Measurements from ENCODE around the gene MRPL38.

Gene MRPL38

DNA sequence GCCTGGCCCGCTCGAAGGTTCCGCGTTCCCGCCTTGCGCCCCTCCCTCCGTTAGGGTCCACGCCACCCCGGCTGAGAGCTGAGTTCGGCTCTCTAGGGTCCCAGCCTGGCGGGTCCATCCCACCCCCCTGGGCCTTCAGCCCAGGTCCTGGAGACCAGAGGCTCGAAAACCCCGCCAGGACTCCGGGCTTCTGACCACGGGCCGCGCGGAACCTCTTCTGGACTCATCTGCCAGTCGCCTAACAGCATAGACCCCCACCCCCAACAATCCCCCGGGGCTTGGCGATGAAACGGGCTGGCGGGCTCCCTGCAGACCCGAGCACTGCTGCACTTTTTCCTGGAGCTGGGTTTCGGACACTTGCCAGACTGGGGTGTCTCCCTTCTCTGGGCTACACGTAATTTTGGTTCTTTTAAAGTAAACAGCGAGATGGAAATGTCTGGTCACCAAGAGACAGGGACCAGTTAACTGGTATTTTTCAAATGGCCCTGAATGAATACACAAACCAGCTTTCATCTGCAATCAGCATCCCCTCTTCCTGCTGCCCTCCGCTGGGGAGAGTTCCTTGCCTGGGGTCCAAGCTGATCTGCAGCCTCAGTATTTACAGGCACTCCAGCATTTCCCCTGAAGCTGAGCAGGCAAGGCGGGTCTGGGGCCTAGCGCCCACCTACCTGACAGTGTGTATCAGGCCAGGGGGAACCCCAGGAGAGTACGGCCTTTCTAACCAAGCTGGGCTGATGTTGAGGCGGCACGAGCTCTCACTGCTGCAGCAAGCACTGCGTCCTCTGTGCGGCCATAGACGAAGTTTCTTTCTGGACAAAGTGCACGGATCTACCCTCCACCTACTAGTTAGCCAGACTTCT, 7.3 kb downstream of the MRPL38 start:
- TF ChIP-seq GATA1 (IDR thresholded peaks at IDR 0.05; ENCODE audit: low read depth, low read length) (no peak), POLR2A (IDR thresholded peaks at IDR 0.05; ENCODE audit: low read length) (no peak)
- no peak for DNase-seq

DNA sequence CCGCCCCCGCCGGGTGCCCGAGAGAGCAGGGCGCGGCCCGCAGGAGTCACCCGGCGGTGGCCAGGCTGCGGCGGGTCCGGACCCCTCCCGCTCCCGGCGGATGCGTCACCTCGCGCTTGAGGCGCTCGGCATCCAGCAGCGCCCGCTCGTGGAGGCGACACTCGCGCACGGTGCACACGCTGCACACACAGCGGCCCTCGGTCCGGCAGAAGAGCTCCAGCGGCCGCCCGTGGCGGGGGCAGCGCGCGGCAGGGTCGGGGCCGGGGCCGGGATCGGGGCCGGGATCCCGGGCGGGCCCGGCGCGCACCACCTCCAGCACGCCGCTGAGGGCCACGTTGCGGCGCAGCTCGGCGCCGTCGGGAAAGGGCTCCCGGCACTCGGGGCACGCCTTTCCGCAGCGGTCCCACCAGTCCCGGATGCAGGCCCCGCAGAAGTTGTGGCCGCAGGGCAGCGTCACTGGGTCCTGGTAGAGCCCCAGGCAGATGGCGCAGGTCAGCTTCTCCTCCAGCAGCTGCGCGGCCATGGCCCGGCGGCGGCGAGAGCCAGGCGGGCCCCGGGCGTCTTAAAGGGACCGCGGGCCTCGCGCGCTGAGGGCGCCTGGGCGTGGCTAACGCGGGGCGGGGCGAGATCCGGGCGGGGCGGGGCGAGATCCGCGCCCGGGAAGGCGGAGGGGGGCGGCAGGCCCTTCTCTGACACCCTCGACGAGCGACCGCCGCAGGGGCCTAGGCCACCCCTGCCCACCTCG, 8.1 kb downstream of the MRPL38 start, which contains the start of gene TRIM65:
Gene TRIM65, minus strand, starts transcription at position 537 of the 745 bp plus-strand sequence. Its CDS starts 14 bp downstream, at position 523.
- TF ChIP-seq GATA1 (IDR thresholded peaks at IDR 0.05; ENCODE audit: low read depth, low read length) = no peak
- peak; percentile 70 for TF ChIP-seq POLR2A (IDR thresholded peaks at IDR 0.05; ENCODE audit: low read length)
- DNase-seq = peak; percentile 86 to 90

DNA sequence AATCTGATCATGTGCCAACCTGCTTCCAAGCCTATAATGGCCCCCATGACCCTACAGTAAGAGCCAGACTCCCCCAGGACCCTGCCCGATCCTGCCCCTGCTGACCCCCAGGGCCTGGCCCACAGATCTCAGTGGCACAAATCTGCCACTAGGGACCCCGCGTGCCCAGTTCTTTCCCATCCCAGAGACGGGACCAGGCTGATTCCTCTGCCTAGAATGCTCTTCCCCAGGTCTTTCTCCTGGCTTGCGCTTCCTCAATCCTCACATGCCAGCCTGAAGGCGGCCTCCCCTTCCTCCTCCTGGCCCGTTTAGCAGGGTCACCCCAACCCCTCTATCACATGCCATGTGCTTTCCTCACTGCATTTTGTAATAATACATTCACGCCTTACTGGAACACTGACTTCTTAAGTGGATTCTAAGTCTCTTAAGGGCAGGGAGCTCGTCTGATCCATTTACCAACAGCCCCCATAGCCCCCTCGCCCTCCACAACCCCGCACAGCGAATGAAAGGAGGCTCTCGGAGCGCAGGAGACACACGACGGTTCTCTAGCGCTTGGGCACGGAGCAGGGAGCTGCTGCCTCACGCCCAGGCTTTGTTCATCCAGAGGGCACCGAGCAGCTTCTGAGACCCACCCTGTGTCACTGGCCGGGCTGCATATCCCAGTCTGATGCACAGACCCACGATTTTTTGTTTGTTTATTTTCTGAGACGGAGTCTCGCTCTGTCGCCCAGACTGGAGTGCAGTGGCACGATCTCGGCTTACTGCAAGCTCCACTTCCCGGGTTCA, 9.1 kb downstream of the MRPL38 start:
- TF ChIP-seq POLR2A (IDR thresholded peaks at IDR 0.05; ENCODE audit: low read length) (no peak), GATA1 (IDR thresholded peaks at IDR 0.05; ENCODE audit: low read depth, low read length) (no peak)
- DNase-seq = peak; percentile 24 to 29

DNA sequence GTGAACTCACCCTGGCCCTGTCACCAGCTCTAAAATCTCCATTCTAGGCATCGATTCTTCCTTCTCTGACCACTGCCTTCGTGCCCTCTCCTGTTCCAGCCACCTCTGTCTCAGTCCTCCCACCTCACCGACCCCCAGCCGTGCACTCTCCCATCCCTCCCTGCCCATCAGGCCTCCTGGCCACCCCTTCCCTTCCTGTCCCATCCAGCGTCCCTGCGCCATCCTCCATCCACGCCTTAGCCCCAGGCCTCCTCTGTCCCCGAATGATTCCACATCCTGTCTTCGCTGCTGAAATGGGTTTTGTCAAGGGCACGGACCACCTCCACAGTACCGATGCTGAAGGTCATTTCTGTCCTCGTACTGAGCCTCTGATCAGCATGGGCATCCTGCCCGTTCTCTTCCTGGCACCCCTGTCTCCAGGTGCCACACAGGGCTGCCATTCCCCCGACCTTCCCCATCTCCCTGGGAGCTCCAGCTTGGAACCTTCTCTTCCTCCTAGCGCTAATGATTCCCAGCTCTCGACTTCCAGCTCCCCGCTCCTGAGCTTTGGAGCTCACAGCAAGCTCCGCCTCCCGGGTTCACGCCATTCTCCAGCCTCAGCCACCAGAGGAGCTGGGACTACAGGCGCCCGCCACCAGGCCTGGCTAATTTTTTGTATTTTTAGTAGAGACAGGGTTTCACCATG, 10.5 kb downstream of the MRPL38 start:
- no peak for DNase-seq
- TF ChIP-seq POLR2A (IDR thresholded peaks at IDR 0.05; ENCODE audit: low read length) (no peak), GATA1 (IDR thresholded peaks at IDR 0.05; ENCODE audit: low read depth, low read length) (no peak)

GRCh38 chr17:75893305-75894048, 11.2 kb downstream of the MRPL38 start:
- TF ChIP-seq POLR2A (IDR thresholded peaks at IDR 0.05; ENCODE audit: low read length) (no peak), GATA1 (IDR thresholded peaks at IDR 0.05; ENCODE audit: low read depth, low read length) (no peak)
- no peak for DNase-seq

DNA sequence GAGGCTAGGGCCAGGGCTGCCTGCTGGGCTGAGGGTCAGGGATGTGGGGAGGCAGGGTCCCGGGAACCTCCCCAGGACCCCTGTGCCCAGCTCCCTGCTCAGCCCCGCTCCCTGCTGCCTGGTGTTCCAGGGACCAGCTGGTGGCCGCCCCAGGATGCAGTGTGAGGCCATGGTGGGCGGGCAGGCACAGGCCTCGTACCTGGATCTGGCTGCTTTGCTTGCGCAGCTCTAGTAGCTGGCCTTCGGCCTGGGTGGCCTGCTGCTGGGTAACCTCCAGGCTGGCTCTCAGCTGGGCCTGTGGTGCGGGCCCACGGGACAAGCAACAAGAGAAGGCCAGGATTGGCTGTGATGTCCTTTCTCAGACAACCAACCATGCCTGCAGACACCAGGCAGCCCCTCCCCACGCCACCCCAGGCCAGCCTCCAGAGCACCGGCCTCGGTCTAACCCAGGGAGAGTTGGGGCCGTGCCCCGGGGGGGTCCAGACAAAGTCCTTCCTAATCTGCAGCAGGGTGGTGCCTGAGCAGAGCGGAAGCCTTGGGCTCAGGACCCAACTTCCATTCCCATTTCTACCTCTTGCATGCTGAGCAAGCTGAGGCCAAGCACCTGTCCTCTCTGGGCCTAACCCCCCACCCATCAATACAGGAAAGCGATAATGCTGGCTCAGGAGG, 12.0 kb downstream of the MRPL38 start:
- TF ChIP-seq GATA1 (IDR thresholded peaks at IDR 0.05; ENCODE audit: low read depth, low read length) (no peak), POLR2A (IDR thresholded peaks at IDR 0.05; ENCODE audit: low read length) (no peak)
- DNase-seq = no peak

- no peak for DNase-seq
- TF ChIP-seq GATA1 (IDR thresholded peaks at IDR 0.05; ENCODE audit: low read depth, low read length) (no peak), POLR2A (IDR thresholded peaks at IDR 0.05; ENCODE audit: low read length) (no peak)
These were observed 12.8 kb downstream of the MRPL38 start for GRCh38 chr17:75891605-75892555.

DNA sequence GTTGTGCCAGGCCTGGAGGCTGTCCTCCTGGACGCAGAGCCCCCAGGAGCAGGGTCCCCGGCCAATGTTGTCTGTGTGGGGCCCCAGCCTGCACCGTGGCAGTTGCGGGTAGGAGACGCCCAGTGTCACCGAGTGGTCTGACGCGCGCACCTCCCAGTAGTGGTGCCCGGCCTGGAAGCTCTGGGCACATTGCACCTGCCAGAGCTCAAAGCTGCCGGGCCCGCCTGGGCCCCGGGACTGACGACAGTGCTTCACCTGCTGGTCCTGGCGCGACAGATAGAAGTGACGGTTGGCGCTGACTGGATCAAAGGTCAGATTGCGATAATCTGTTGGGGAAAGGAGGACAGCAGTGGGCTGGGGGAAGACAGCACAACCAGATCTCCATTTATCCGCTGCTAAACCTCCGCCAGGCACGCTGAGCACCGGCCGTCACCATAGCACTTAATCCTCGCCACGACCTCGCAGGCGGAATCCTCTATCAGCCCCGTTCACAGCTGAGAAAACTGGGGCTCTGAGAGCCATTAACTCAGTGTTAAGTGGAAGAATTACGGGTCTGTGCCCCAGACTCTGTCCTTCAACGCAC, 13.6 kb downstream of the MRPL38 start:
- TF ChIP-seq GATA1 (IDR thresholded peaks at IDR 0.05; ENCODE audit: low read depth, low read length) = no peak
- no peak for TF ChIP-seq POLR2A (IDR thresholded peaks at IDR 0.05; ENCODE audit: low read length)

DNA sequence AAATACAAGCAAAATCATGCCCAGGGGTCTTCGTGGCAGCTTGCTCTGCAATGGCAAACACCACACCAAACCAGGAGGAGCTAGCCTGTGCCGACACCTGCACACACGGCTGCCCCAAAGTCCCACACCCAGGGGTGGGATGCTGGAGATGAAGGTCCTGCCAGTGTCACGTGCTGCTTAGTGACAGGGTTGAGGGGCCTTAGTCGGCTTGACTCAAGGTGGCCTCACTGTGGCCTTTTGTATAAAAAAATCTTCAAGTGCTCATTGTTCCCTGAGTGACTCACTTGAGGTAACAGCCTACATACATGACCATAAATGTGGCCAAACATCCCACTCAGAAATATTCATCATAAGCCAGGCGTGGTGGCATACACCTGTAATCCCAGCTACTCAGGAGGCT, 15.2 kb downstream of the MRPL38 start:
- DNase-seq = no peak
- no peak for TF ChIP-seq POLR2A (IDR thresholded peaks at IDR 0.05; ENCODE audit: low read length)
- TF ChIP-seq GATA1 (IDR thresholded peaks at IDR 0.05; ENCODE audit: low read depth, low read length) = no peak

More for the DNA sequence above, 13.6 kb downstream of the MRPL38 start:
- no peak for DNase-seq

- TF ChIP-seq POLR2A (IDR thresholded peaks at IDR 0.05; ENCODE audit: low read length) (no peak), GATA1 (IDR thresholded peaks at IDR 0.05; ENCODE audit: low read depth, low read length) (no peak)
- no peak for DNase-seq
These were observed 16.2 kb downstream of the MRPL38 start for GRCh38 chr17:75888484-75888883.

DNA sequence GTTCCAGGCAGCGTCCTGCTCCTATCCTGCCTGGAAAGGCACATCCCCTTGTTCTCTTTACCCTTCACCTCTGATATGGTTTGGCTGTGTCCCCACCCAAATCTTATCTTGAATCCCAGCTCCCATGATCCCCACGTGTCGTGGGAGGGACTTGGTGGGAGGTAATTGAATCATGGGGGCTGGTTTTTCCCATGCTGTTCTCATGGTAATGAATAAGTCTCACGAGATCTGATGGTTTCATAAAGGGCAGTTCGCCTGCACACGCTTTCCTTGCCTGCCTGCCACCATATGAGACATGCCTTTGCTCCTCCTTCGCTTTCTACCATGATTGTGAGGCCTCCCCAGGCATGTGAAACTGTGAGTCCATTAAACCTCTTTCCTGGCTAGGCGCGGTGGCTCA, 18.8 kb downstream of the MRPL38 start:
- DNase-seq = peak in 1 of 2 experiments; percentile 48

Data from erythroblast (primary cell).